GM12878 (cell line): ENCODE measurements around the gene BEST1. TPM values are rescaled to one million over a fixed set of nuclear protein-coding genes. Genes with fewer than 3 reads are reported as not detected.

Source experiments
- ATAC-seq: fragments of 200-7000 bp; cut with Tn5 transposase; 3 replicates; pipeline ENCODE4 v1.9.1; 2020; ENCODE audit warnings: mild to moderate bottlenecking, moderate library complexity
- BruUV-seq: library from RNA; stranded (reverse); fragments of 400-500 nt; replicated peaks from 2 replicates; lab custom pipeline; 2021; lab: Mats Ljungman, UMichigan
- CTCF ChIA-PET: fragments of 300-600 bp; sonication (Branson Sonifier 250); formaldehyde crosslinking; extraction: SDS; loops from one replicate; lab custom pipeline; 2021; ENCODE audit warnings: inconsistent platforms; lab: Yijun Ruan, JAX
- POLR2A ChIA-PET: fragments of 350-600 bp; formaldehyde crosslinking; extraction: SDS; loops from one replicate; lab custom pipeline; 2021; ENCODE audit warnings: inconsistent platforms; lab: Charles Lee
- RAD21 ChIA-PET: fragments of 300-600 bp; sonication (Branson Sonifier 250); formaldehyde crosslinking; loops from one replicate; lab custom pipeline; 2023; ENCODE audit warnings: antibody characterized with exemption; ENCODE audit not compliant: unreplicated experiment; lab: Charles Lee
- SMC1A ChIA-PET: fragments of 300-600 bp; sonication (Branson Sonifier 250); formaldehyde crosslinking; loops from one replicate; lab custom pipeline; 2023; ENCODE audit not compliant: unreplicated experiment, uncharacterized antibody; lab: Charles Lee
- DNase-seq: peaks from one replicate; pipeline ENCODE4 v3.0.0-alpha.2; 2011; ENCODE audit warnings: low read depth, low spot score
- FAIRE-seq: peaks from 3 replicates; lab custom pipeline; 2011; peaks lifted over from hg19 to GRCh38; lab: Jason Lieb, UNC
- H2AFZ ChIP-seq: 2 replicates; pipeline ENCODE4 v1.6.0; 2011; ENCODE audit warnings: low read depth, low read length, control low read depth; ENCODE audit not compliant: control insufficient read depth
- H3K27ac ChIP-seq: 2 replicates; pipeline ENCODE4 v1.5.1; 2011; ENCODE audit warnings: control low read depth; ENCODE audit not compliant: control insufficient read depth, insufficient read depth
- H3K27me3 ChIP-seq, 2 experiments: replicated peaks in 1 of 2; 2 replicates each; pipeline versions ENCODE4 v1.6.0 to v1.6.1; 2011; ENCODE audit warnings: low read length in 1 of 2; ENCODE audit not compliant: control insufficient read depth in 2 of 2, insufficient read depth in 2 of 2
- H3K36me3 ChIP-seq, 2 experiments: 2 replicates each; pipeline ENCODE4 v1.5.1; 2011; ENCODE audit warnings: low read length in 1 of 2; ENCODE audit not compliant: control insufficient read depth in 2 of 2, insufficient read depth in 2 of 2
- H3K4me1 ChIP-seq: 2 replicates; pipeline ENCODE4 v1.6.1; 2011; ENCODE audit warnings: mild to moderate bottlenecking, low read length, moderate library complexity, mixed read lengths; ENCODE audit not compliant: control insufficient read depth, insufficient read depth
- H3K4me2 ChIP-seq: 2 replicates; pipeline ENCODE4 v1.6.0; 2011; ENCODE audit warnings: control low read depth; ENCODE audit not compliant: control insufficient read depth, insufficient read depth
- H3K4me3 ChIP-seq: fragments of 200-600 bp; sonication (generic); 2 replicates; pipeline ENCODE4 v1.5.1; 2016
- H3K79me2 ChIP-seq: 2 replicates; pipeline ENCODE4 v1.6.0; 2011; ENCODE audit warnings: low read length; ENCODE audit not compliant: control insufficient read depth, insufficient read depth
- H3K9ac ChIP-seq: 2 replicates; pipeline ENCODE4 v1.8.0; 2011; ENCODE audit warnings: low read length, control low read depth, mixed read lengths; ENCODE audit not compliant: control insufficient read depth, insufficient read depth
- H3K9me3 ChIP-seq: replicated peaks from 3 replicates; pipeline ENCODE4 v1.5.1; 2011; ENCODE audit warnings: mild to moderate bottlenecking, low read length; ENCODE audit not compliant: control insufficient read depth, insufficient read depth
- H4K20me1 ChIP-seq: 2 replicates; pipeline ENCODE4 v1.6.0; 2011; ENCODE audit not compliant: control insufficient read depth, insufficient read depth
- FOS ChIP-seq: IDR thresholded peaks from 3 replicates; pipeline ENCODE4 v1.6.1; 2011; ENCODE audit warnings: borderline replicate concordance; ENCODE audit not compliant: insufficient read length; ENCODE audit errors: extremely low read depth
- RB1 ChIP-seq: fragments of 450-650 bp; formaldehyde crosslinking; IDR thresholded peaks from 2 replicates; pipeline ENCODE4 v1.6.1; 2017; ENCODE audit warnings: mild to moderate bottlenecking, borderline replicate concordance
- TARDBP ChIP-seq: IDR thresholded peaks from 2 replicates; pipeline ENCODE4 v1.6.1; 2016; ENCODE audit warnings: borderline replicate concordance
- WGBS: methylation state at CpG from one replicate; pipeline ENCODE4 v1.1.6; 2016; ENCODE audit warnings: low lambda C conversion rate; ENCODE audit not compliant: insufficient replicate concordance, insufficient coverage; ENCODE audit errors: missing lambda C conversion rate; 5-methylcytosine and 5-hydroxymethylcytosine counted together
- in situ Hi-C: fragments of 300-500 bp; cut with MboI; formaldehyde crosslinking; loops from 9 replicates; pipeline ENCODE4 v1.14.3; 2018; ENCODE audit warnings: mixed read lengths
- intact Hi-C: fragments of 100-400 bp; cut with micrococcal nuclease; formaldehyde crosslinking; loops from one replicate; pipeline ENCODE4 v1.14.2; 2022; ENCODE audit not compliant: unreplicated experiment
- polyA plus RNA-seq, 11 experiments: library from polyadenylated mRNA; depleted of rRNA in 4 of 11; unstranded in 6 of 11; stranded (reverse) in 5 of 11; fragments of >200 nt; fragmentation: Nextera tagmentation in 4 of 11; fragmentation: Illumina TruSeq in 1 of 11; extraction: Ambion mirVana in 4 of 11; extraction: Trizol in 1 of 11; gene quantifications; 1 replicate in 1 of 11; 2 replicates in 10 of 11; pipeline versions ENCODE4 v1.2.1 to v1.2.3, GENCODE V29; 2011 to 2016; ENCODE audit warnings: inconsistent platforms in 2 of 11, missing spikeins in 2 of 11, low read depth in 1 of 11
- total RNA-seq, 4 experiments: library from RNA; depleted of rRNA in 3 of 4; stranded (reverse); fragments of >200 nt in 3 of 4; fragmentation: Illumina TruSeq in 1 of 4; extraction: Trizol in 1 of 4; gene quantifications; 2 replicates each; pipeline versions ENCODE4 v1.2.1 to v1.2.3, GENCODE V29; 2013 to 2021

Gene BEST1
- total and polyA plus RNA-seq, 10 of the 15 experiments (the other 5 are each of a cell fraction or from before 2014, with no cell fraction given) = 0.03 to 3.4 (median 0.15) TPM; not detected in 1

- in situ Hi-C loops = no loop called here
These were observed 28.8 kb downstream of the BEST1 start for GRCh38 chr11:61978703-61979661.

GRCh38 chr11:61980783-61981541, 30.8 kb downstream of the BEST1 start:
- Histone ChIP-seq H3K4me2 (no peak overlapping the region), H3K9me3 (no peaks in the 10 kb centered on the region), H3K4me3 (no peak overlapping the region), H3K4me1 (no peaks in the 10 kb centered on the region), H3K27ac (no peak overlapping the region), H3K79me2 (no peaks in the 10 kb centered on the region), H3K27me3 (no peaks in the 10 kb centered on the region), H4K20me1 (no peaks in the 10 kb centered on the region), H3K36me3 (no peaks in the 10 kb centered on the region), H3K9ac (no peak overlapping the region), H2AFZ (no peak overlapping the region)
- BruUV-seq = no TSS peak
- SMC1A ChIA-PET = interaction anchor here (1.3 to 1.6 kb wide), 2 partner anchors 9 to 12 kb away, joined by 3 to 5 read pairs; no protein-coding TSS in a partner anchor
- TF ChIP-seq TARDBP = no peak
- no peak for TF ChIP-seq RB1
- 72% methylated on average over 10 of the region's 10 CpGs for WGBS
- DNase-seq (no peak), ATAC-seq (no peak), FAIRE-seq (no peak)
- RAD21 ChIA-PET = no interaction called here
- in situ Hi-C loops (no loop called here), intact Hi-C loops (no loop called here)
- CTCF ChIA-PET = interaction anchor here (0.5 to 1.4 kb wide), 4 partner anchors 10 to 535 kb away, joined by 3 to 4 read pairs (median 4); no protein-coding TSS in a partner anchor
- POLR2A ChIA-PET = interaction anchor here (0.6 kb wide), 1 partner anchor 39 kb away, joined by 3 read pairs; no protein-coding TSS in a partner anchor

More at GRCh38 chr11:61978703-61979661, 28.8 kb downstream of the BEST1 start:
- Histone ChIP-seq H3K9ac (no peak overlapping the region), H3K27me3 (no peaks in the 10 kb centered on the region), H3K4me1 (no peaks in the 10 kb centered on the region), H3K27ac (no peak overlapping the region), H2AFZ (no peak overlapping the region), H3K9me3 (no peaks in the 10 kb centered on the region), H4K20me1 (no peaks in the 10 kb centered on the region), H3K4me3 (no peak overlapping the region), H3K4me2 (no peak overlapping the region), H3K36me3 (no peaks in the 10 kb centered on the region), H3K79me2 (no peaks in the 10 kb centered on the region)
- WGBS = 61% methylated on average over 12 of the region's 17 CpGs
- ChIA-PET POLR2A (no interaction called here), SMC1A (interaction anchor here (1.6 kb wide), 1 partner anchor 30 kb away, joined by 3 read pairs; no protein-coding TSS in a partner anchor), RAD21 (interaction anchor here (1.2 kb wide), 1 partner anchor 31 kb away, joined by 5 read pairs; no protein-coding TSS in a partner anchor), CTCF (interaction anchor here (0.7 to 1.3 kb wide), 3 partner anchors 11 to 81 kb away, joined by 3 read pairs; no protein-coding TSS in a partner anchor)
- DNase-seq (no peak), FAIRE-seq (no peak), ATAC-seq (no peak)
- no peak for TF ChIP-seq FOS
- no TSS peak for BruUV-seq
- intact Hi-C loops = no loop called here
